Endothelial cell of umbilical vein (primary cell): ENCODE measurements around the gene STARD13. TPM values are rescaled to one million over a fixed set of nuclear protein-coding genes. Genes with fewer than 3 reads are reported as not detected.

Experiments
- BruUV-seq: library from RNA; stranded (reverse); fragments of 400-500 nt; replicated peaks from 2 replicates; lab custom pipeline; 2021; lab: Mats Ljungman, UMichigan
- CTCF ChIA-PET: fragments of 300-600, 350-600 bp; sonication (Branson Sonifier 250); formaldehyde crosslinking; loops from one replicate; lab custom pipeline; 2021; ENCODE audit warnings: antibody characterized with exemption, inconsistent platforms; lab: Charles Lee
- POLR2A ChIA-PET: fragments of 300-600, 350-600 bp; sonication (Branson Sonifier 250); formaldehyde crosslinking; loops from one replicate; lab custom pipeline; 2021; ENCODE audit warnings: antibody characterized with exemption, inconsistent platforms; lab: Charles Lee
- DNase-seq: peaks from one replicate; pipeline ENCODE4 v3.0.0-alpha.2; 2011; ENCODE audit warnings: low read depth, low spot score
- FAIRE-seq: peaks from 2 replicates; lab custom pipeline; 2011; peaks lifted over from hg19 to GRCh38; lab: Jason Lieb, UNC
- H2AFZ ChIP-seq: 2 replicates; pipeline ENCODE4 v1.6.0; 2012; ENCODE audit warnings: low read depth, low read length, control low read depth, inconsistent platforms
- H3K27ac ChIP-seq: 2 replicates; pipeline ENCODE4 v1.5.1; 2011; ENCODE audit warnings: low read depth, mild to moderate bottlenecking, control low read depth, low read length, moderate library complexity; ENCODE audit not compliant: insufficient read depth
- H3K27me3 ChIP-seq, 2 experiments: 2 replicates each; pipeline versions ENCODE4 v1.6.0 to v1.6.1; 2011; ENCODE audit warnings: low read length in 2 of 2, mixed read lengths in 1 of 2; ENCODE audit not compliant: control insufficient read depth in 2 of 2, insufficient read depth in 2 of 2
- H3K36me3 ChIP-seq, 2 experiments: 2 replicates in 1 of 2; 3 replicates in 1 of 2; pipeline ENCODE4 v1.5.1; 2011; ENCODE audit warnings: low read length in 2 of 2, mild to moderate bottlenecking in 1 of 2, moderate library complexity in 1 of 2; ENCODE audit not compliant: control insufficient read depth in 2 of 2, insufficient read depth in 2 of 2; ENCODE audit errors: extremely low read depth in 1 of 2
- H3K4me1 ChIP-seq: 3 replicates; pipeline ENCODE4 v1.5.1; 2011; ENCODE audit warnings: mild to moderate bottlenecking, low read length; ENCODE audit not compliant: control insufficient read depth, insufficient read depth; ENCODE audit errors: extremely low read depth
- H3K4me2 ChIP-seq: 2 replicates; pipeline ENCODE4 v1.6.1; 2011; ENCODE audit warnings: low read length, control low read depth, mixed read lengths; ENCODE audit not compliant: insufficient read depth
- H3K4me3 ChIP-seq, 3 experiments: fragments of 200-600 bp in 1 of 3; sonication (generic), shearing (Covaris generic) in 1 of 3; replicated peaks in 1 of 3; 2 replicates each; pipeline ENCODE4 v1.5.1; 2011 to 2016; ENCODE audit warnings: control low read depth in 3 of 3, low read length in 3 of 3, mild to moderate bottlenecking in 2 of 3, inconsistent platforms in 1 of 3, low read depth in 1 of 3, moderate library complexity in 1 of 3; ENCODE audit not compliant: insufficient read depth in 1 of 3
- H3K79me2 ChIP-seq: 2 replicates; pipeline ENCODE4 v1.6.0; 2012; ENCODE audit warnings: low read length, inconsistent platforms; ENCODE audit not compliant: control insufficient read depth, insufficient read depth
- H3K9ac ChIP-seq: replicated peaks from 2 replicates; pipeline ENCODE3; 2011; ENCODE audit warnings: low read length, control low read depth; ENCODE audit not compliant: insufficient read depth; ENCODE audit errors: extremely low read depth
- H3K9me1 ChIP-seq: replicated peaks from 3 replicates; pipeline ENCODE4 v1.6.0; 2011; ENCODE audit warnings: mild to moderate bottlenecking, low read length; ENCODE audit not compliant: control insufficient read depth, insufficient read depth; ENCODE audit errors: extremely low read depth
- H3K9me3 ChIP-seq: replicated peaks from 2 replicates; pipeline ENCODE4 v1.5.1; 2012; ENCODE audit warnings: low read length, inconsistent platforms; ENCODE audit not compliant: control insufficient read depth, insufficient read depth
- H4K20me1 ChIP-seq: replicated peaks from 2 replicates; pipeline ENCODE3; 2011; ENCODE audit warnings: mild to moderate bottlenecking, low read length; ENCODE audit not compliant: control insufficient read depth, insufficient read depth; ENCODE audit errors: extremely low read depth
- CTCF ChIP-seq, 2 donors: IDR thresholded peaks; 1 replicate in 1 of 2; 2 replicates in 1 of 2; pipeline ENCODE4 v1.5.1; 2011; ENCODE audit warnings: low read length in 2 of 2, mild to moderate bottlenecking in 2 of 2, moderate library complexity in 2 of 2, control low read depth in 1 of 2, inconsistent platforms in 1 of 2, low read depth in 1 of 2; ENCODE audit not compliant: insufficient read depth in 1 of 2; ENCODE audit errors: extremely low read depth in 1 of 2
- EZH2 ChIP-seq: IDR thresholded peaks from 2 replicates; pipeline ENCODE4 v1.6.1; 2012; ENCODE audit warnings: borderline replicate concordance, low read depth, mild to moderate bottlenecking, moderate library complexity, low read length, inconsistent platforms; ENCODE audit not compliant: severe bottlenecking
- FOS ChIP-seq: IDR thresholded peaks from 2 replicates; pipeline ENCODE4 v1.6.1; 2011; ENCODE audit warnings: mild to moderate bottlenecking, low read length, moderate library complexity, borderline replicate concordance; ENCODE audit not compliant: insufficient read depth
- GATA2 ChIP-seq: IDR thresholded peaks from 2 replicates; pipeline ENCODE4 v1.7.0; 2011; ENCODE audit warnings: low read depth, mild to moderate bottlenecking, moderate library complexity, mixed read lengths, low read length; ENCODE audit not compliant: insufficient read length, insufficient read depth
- JUN ChIP-seq: IDR thresholded peaks from 2 replicates; pipeline ENCODE4 v1.6.1; 2011; ENCODE audit warnings: borderline replicate concordance, low read depth; ENCODE audit not compliant: insufficient read length, insufficient read depth
- MYC ChIP-seq: IDR thresholded peaks from one replicate; pipeline ENCODE4 v1.6.1; 2011; ENCODE audit warnings: mild to moderate bottlenecking, low read depth, low read length
- POLR2A ChIP-seq: IDR thresholded peaks from 2 replicates; pipeline ENCODE4 v1.6.1; 2012; ENCODE audit warnings: low read depth, mild to moderate bottlenecking, control low read depth, low read length
- POLR2AphosphoS5 ChIP-seq: IDR thresholded peaks from 2 replicates; pipeline ENCODE4 v1.6.1; 2012; ENCODE audit warnings: low read depth, mild to moderate bottlenecking, control low read depth, low read length, moderate library complexity; ENCODE audit not compliant: insufficient read depth
- dilution Hi-C: fragments of 300-500 bp; cut with MboI; formaldehyde crosslinking; loops from one replicate; pipeline ENCODE4 v1.15.0; 2019; ENCODE audit warnings: low sequenced_read_pairs; ENCODE audit not compliant: extremely low pct_ligation_motif_present
- intact Hi-C: fragments of 100-400 bp; cut with micrococcal nuclease; formaldehyde crosslinking; loops from one replicate; pipeline ENCODE4 v1.10.0; 2022
- polyA plus RNA-seq, 4 experiments: library from polyadenylated mRNA; depleted of rRNA in 3 of 4; stranded (reverse) in 3 of 4; unstranded in 1 of 4; fragments of >200 nt; gene quantifications; 2 replicates each; pipeline versions ENCODE4 v1.2.1 to v1.2.3, GENCODE V29; 2011 to 2012; ENCODE audit warnings: missing spikeins in 1 of 4
- total RNA-seq: library from RNA; stranded (reverse); gene quantifications from 2 replicates; pipeline ENCODE4 v1.2.3, GENCODE V29; 2021
- TF ChIP-seq, protein P1 (sequence below): IDR thresholded peaks from 2 replicates; pipeline ENCODE4 v1.6.1; 2011; ENCODE audit not compliant: insufficient read depth, insufficient read length

The STARD13 gene
- total and polyA plus RNA-seq, 2 donors (not counting 3 experiments of a cell fraction or from before 2014, with no cell fraction given): 11.0 to 47.7 TPM

DNA sequence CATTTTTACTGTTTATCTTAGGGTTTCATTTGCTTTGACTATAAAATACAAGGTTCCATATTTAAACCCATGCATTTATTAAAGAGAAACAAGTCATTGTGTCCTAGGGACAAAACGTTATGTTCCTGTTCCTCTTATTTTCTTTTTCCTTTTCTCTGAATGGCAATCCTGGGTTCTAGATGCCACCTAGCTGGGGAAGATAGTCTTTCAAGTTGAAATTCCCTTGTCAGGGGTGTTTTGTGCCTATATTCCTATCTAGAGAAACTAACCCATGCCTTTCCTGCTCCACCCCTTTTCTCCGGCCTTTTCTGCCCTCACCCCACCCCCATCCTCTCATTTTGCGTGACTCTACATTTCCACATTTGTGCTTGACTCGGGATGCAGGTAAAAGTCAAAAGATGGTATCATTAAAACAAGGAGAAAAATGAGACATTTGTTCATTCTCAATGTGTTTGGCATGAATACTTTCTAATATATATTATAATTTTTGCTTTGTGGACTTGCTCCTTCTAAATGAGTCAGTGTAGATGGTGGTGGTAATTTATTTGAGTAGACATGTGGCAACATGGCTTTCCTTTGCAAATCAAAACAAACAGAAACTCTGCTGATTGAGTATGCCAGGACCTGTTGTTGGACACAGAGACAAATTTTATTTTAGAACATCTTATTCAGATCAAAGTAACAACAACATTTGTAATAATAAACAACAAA lies 26.8 kb upstream of the STARD13 start:
- H3K79me2 ChIP-seq: no peaks in the 10 kb centered on the region
- DNase-seq (peak; percentile 48), FAIRE-seq (no peak)
- H3K9me3 ChIP-seq: no peaks in the 10 kb centered on the region
- dilution Hi-C loops: no loop called here
- no peak overlapping the region for H3K4me2 ChIP-seq
- BruUV-seq: no TSS peak
- ChIA-PET POLR2A (no interaction called here), CTCF (interaction anchor here (0.7 to 1.8 kb wide), 4 partner anchors 10 to 86 kb away, joined by 3 to 5 read pairs (median 4); no protein-coding TSS in a partner anchor)
- peaks cover 3% of the 10 kb centered on the region for H3K4me1 ChIP-seq
- no peaks in the 10 kb centered on the region for H3K9me1 ChIP-seq
- H3K36me3 ChIP-seq: no peaks in the 10 kb centered on the region
- H2AFZ ChIP-seq: peak overlapping the region; percentile 67
- TF ChIP-seq CTCF (IDR thresholded peaks at IDR 0.05; ENCODE audit: extremely low read depth in 1 of 2, insufficient read depth in 1 of 2, low read depth in 1 of 2, low read length in 2 of 2): peak in 1 of 2 donors; percentile 21
- no peak for TF ChIP-seq FOS
- no peaks in the 10 kb centered on the region for H3K27me3 ChIP-seq
- H3K27ac ChIP-seq: no peak overlapping the region
- intact Hi-C loops: no loop called here
- H4K20me1 ChIP-seq: no peaks in the 10 kb centered on the region
- no peak overlapping the region for H3K4me3 ChIP-seq
- no peak overlapping the region for H3K9ac ChIP-seq

DNA sequence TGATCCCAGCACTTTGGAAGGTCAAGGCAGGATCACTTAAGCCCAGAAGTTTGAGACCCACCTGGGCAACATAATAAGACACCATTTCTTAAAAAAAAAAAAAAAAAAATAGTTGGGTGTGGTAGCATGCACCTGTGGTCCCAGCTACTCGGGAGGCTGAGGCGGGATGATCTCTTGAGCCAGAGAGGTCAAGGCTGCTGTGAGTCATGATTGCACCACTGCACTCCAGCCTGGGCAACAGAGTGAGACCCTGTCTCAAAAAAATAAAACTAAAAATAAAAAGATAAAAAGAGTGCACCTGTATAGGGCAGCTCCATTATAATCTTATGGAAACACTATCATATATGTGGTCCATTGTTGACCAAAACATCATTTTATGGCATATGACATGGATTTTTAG lies 25.5 kb upstream of the STARD13 start:
- H3K79me2 ChIP-seq: no peaks in the 10 kb centered on the region
- H3K4me2 ChIP-seq: no peak overlapping the region
- POLR2A ChIA-PET: no interaction called here
- no peak overlapping the region for H3K27ac ChIP-seq
- CTCF ChIA-PET: interaction anchor here (0.6 to 1.8 kb wide), 4 partner anchors 11 to 82 kb away, joined by 3 to 5 read pairs (median 4); no protein-coding TSS in a partner anchor
- dilution Hi-C loops (no loop called here), intact Hi-C loops (no loop called here)
- H3K9me3 ChIP-seq: no peaks in the 10 kb centered on the region
- no peak for TF ChIP-seq EZH2
- TF ChIP-seq JUN: no peak
- TF ChIP-seq FOS: no peak
- no peak for TF ChIP-seq CTCF (IDR thresholded peaks at IDR 0.05; ENCODE audit: extremely low read depth in 1 of 2, insufficient read depth in 1 of 2, low read depth in 1 of 2, low read length in 2 of 2)
- TF ChIP-seq, protein P1, sequence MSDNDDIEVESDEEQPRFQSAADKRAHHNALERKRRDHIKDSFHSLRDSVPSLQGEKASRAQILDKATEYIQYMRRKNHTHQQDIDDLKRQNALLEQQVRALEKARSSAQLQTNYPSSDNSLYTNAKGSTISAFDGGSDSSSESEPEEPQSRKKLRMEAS: no peak
- TF ChIP-seq POLR2A: no peak
- TF ChIP-seq GATA2: no peak
- no peak for TF ChIP-seq POLR2AphosphoS5
- TF ChIP-seq MYC: no peak
- H3K36me3 ChIP-seq: no peaks in the 10 kb centered on the region
- no peak overlapping the region for H3K9ac ChIP-seq
- BruUV-seq: no TSS peak
- peaks cover 3% of the 10 kb centered on the region for H3K4me1 ChIP-seq
- H3K4me3 ChIP-seq: no peak overlapping the region
- no peaks in the 10 kb centered on the region for H3K27me3 ChIP-seq
- no peak overlapping the region for H2AFZ ChIP-seq
- H3K9me1 ChIP-seq: no peaks in the 10 kb centered on the region
- no peak for FAIRE-seq
- no peaks in the 10 kb centered on the region for H4K20me1 ChIP-seq
- DNase-seq: no peak
